ENCODE measurements around the gene ANKRD35. TPM values are rescaled to one million over a fixed set of nuclear protein-coding genes. Genes with fewer than 3 reads are reported as not detected.

ANKRD35 gene
- polyA plus RNA-seq, 4 donors, result 0.61 to 1.8 (median 1.1) TPM; not detected in 1

- H3K4me3 ChIP-seq (ENCODE audit: low read depth in 1 of 3, low read length in 3 of 3), result no peak overlapping the region
- no peak for DNase-seq
- FAIRE-seq, result no peak
- WGBS, 3 donors, result 88 to 93% (median 89%) methylated on average over 2 of the region's 2 CpGs
- no peak overlapping the region for H3K27ac ChIP-seq (ENCODE audit: low read depth in 1 of 3, low read length in 2 of 3)
- H3K27me3 ChIP-seq (ENCODE audit: control insufficient read depth in 3 of 3, insufficient read depth in 3 of 3, low read length in 3 of 3), result peaks cover 0 to 11% (median 0%) of the 10 kb centered on the region in 3 donors
- no peaks in the 10 kb centered on the region for H3K36me3 ChIP-seq (ENCODE audit: control insufficient read depth in 3 of 3, insufficient read depth in 2 of 3, low read depth in 1 of 3, low read length in 3 of 3)
- H3K9me3 ChIP-seq (ENCODE audit: control insufficient read depth in 2 of 2, insufficient read depth in 1 of 2, low read depth in 1 of 2, low read length in 1 of 2), result no peaks in the 10 kb centered on the region
- peaks cover 0 to 5% (median 0%) of the 10 kb centered on the region in 3 donors for H3K4me1 ChIP-seq (ENCODE audit: control insufficient read depth in 3 of 3, insufficient read depth in 2 of 3, low read depth in 1 of 3, low read length in 2 of 3)
These were observed 6.9 kb downstream of the ANKRD35 start for GRCh38 chr1:145878724-145879123.

GRCh38 chr1:145877923-145878486 lies 7.7 kb downstream of the ANKRD35 start:
- DNase-seq (no peak), FAIRE-seq (no peak)
- Histone ChIP-seq H3K36me3 (ENCODE audit: control insufficient read depth in 3 of 3, insufficient read depth in 2 of 3, low read depth in 1 of 3, low read length in 3 of 3) (no peaks in the 10 kb centered on the region), H3K27ac (ENCODE audit: low read depth in 1 of 3, low read length in 2 of 3) (no peak overlapping the region), H3K4me1 (ENCODE audit: control insufficient read depth in 3 of 3, insufficient read depth in 2 of 3, low read depth in 1 of 3, low read length in 2 of 3) (peaks cover 0 to 5% (median 0%) of the 10 kb centered on the region in 3 donors), H3K9me3 (ENCODE audit: control insufficient read depth in 2 of 2, insufficient read depth in 1 of 2, low read depth in 1 of 2, low read length in 1 of 2) (no peaks in the 10 kb centered on the region), H3K4me3 (ENCODE audit: low read depth in 1 of 3, low read length in 3 of 3) (no peak overlapping the region), H3K27me3 (ENCODE audit: control insufficient read depth in 3 of 3, insufficient read depth in 3 of 3, low read length in 3 of 3) (peaks cover 0 to 13% (median 0%) of the 10 kb centered on the region in 3 donors)
- WGBS, 3 donors, result 70 to 81% (median 71%) methylated on average over 7 of the region's 7 CpGs

- H3K4me1 ChIP-seq (ENCODE audit: control insufficient read depth in 3 of 3, insufficient read depth in 2 of 3, low read depth in 1 of 3, low read length in 2 of 3), result peaks cover 0 to 5% (median 0%) of the 10 kb centered on the region in 3 donors
These were observed 11.0 kb downstream of the ANKRD35 start for GRCh38 chr1:145874646-145875045.

GRCh38 chr1:145871994-145872924 lies 13.4 kb downstream of the ANKRD35 start:
- Histone ChIP-seq H3K36me3 (ENCODE audit: control insufficient read depth in 3 of 3, insufficient read depth in 2 of 3, low read depth in 1 of 3, low read length in 3 of 3) (no peaks in the 10 kb centered on the region), H3K27ac (ENCODE audit: low read depth in 1 of 3, low read length in 2 of 3) (peak overlapping the region in 2 of 3 donors; percentile 71 to 73), H3K9me3 (ENCODE audit: control insufficient read depth in 2 of 2, insufficient read depth in 1 of 2, low read depth in 1 of 2, low read length in 1 of 2) (no peaks in the 10 kb centered on the region), H3K4me3 (ENCODE audit: low read depth in 1 of 3, low read length in 3 of 3) (peak overlapping the region in 2 of 3 donors; percentile 39 to 41), H3K4me1 (ENCODE audit: control insufficient read depth in 3 of 3, insufficient read depth in 2 of 3, low read depth in 1 of 3, low read length in 2 of 3) (no peaks in the 10 kb centered on the region), H3K27me3 (ENCODE audit: control insufficient read depth in 3 of 3, insufficient read depth in 3 of 3, low read length in 3 of 3) (peaks cover 0 to 38% (median 0%) of the 10 kb centered on the region in 3 donors)
- DNase-seq (peak; percentile 33 to 51), FAIRE-seq (no peak)
- 26 to 37% (median 36%) methylated on average over 47 of the region's 47 CpGs for WGBS, 3 donors

More at GRCh38 chr1:145874646-145875045, 11.0 kb downstream of the ANKRD35 start:
- no peaks in the 10 kb centered on the region for H3K36me3 ChIP-seq (ENCODE audit: control insufficient read depth in 3 of 3, insufficient read depth in 2 of 3, low read depth in 1 of 3, low read length in 3 of 3)
- DNase-seq (no peak), FAIRE-seq (no peak)
- no peaks in the 10 kb centered on the region for H3K9me3 ChIP-seq (ENCODE audit: control insufficient read depth in 2 of 2, insufficient read depth in 1 of 2, low read depth in 1 of 2, low read length in 1 of 2)
- H3K27ac ChIP-seq (ENCODE audit: low read depth in 1 of 3, low read length in 2 of 3), result no peak overlapping the region
- WGBS, 3 donors, result 91 to 95% (median 95%) methylated on average over 12 of the region's 12 CpGs
- no peak overlapping the region for H3K4me3 ChIP-seq (ENCODE audit: low read depth in 1 of 3, low read length in 3 of 3)
- H3K27me3 ChIP-seq (ENCODE audit: control insufficient read depth in 3 of 3, insufficient read depth in 3 of 3, low read length in 3 of 3), result peaks cover 0 to 31% (median 0%) of the 10 kb centered on the region in 3 donors

- Histone ChIP-seq H3K4me3 (ENCODE audit: low read depth in 1 of 3, low read length in 3 of 3) (no peak overlapping the region), H3K9me3 (ENCODE audit: control insufficient read depth in 2 of 2, insufficient read depth in 1 of 2, low read depth in 1 of 2, low read length in 1 of 2) (no peaks in the 10 kb centered on the region), H3K27ac (ENCODE audit: low read depth in 1 of 3, low read length in 2 of 3) (no peak overlapping the region), H3K4me1 (ENCODE audit: control insufficient read depth in 3 of 3, insufficient read depth in 2 of 3, low read depth in 1 of 3, low read length in 2 of 3) (no peaks in the 10 kb centered on the region), H3K36me3 (ENCODE audit: control insufficient read depth in 3 of 3, insufficient read depth in 2 of 3, low read depth in 1 of 3, low read length in 3 of 3) (no peaks in the 10 kb centered on the region), H3K27me3 (ENCODE audit: control insufficient read depth in 3 of 3, insufficient read depth in 3 of 3, low read length in 3 of 3) (peaks cover 0 to 31% (median 0%) of the 10 kb centered on the region in 3 donors)
- DNase-seq (no peak), FAIRE-seq (no peak)
- WGBS, 3 donors, result 77 to 83% (median 79%) methylated on average over 4 of the region's 4 CpGs
These were observed 17.4 kb downstream of the ANKRD35 start for GRCh38 chr1:145868232-145868631.

GRCh38 chr1:145863282-145864018 lies 22.2 kb downstream of the ANKRD35 start:
- Histone ChIP-seq H3K9me3 (ENCODE audit: control insufficient read depth in 2 of 2, insufficient read depth in 1 of 2, low read depth in 1 of 2, low read length in 1 of 2) (no peaks in the 10 kb centered on the region), H3K27me3 (ENCODE audit: control insufficient read depth in 3 of 3, insufficient read depth in 3 of 3, low read length in 3 of 3) (peaks cover 0 to 10% (median 0%) of the 10 kb centered on the region in 3 donors), H3K27ac (ENCODE audit: low read depth in 1 of 3, low read length in 2 of 3) (no peak overlapping the region), H3K4me3 (ENCODE audit: low read depth in 1 of 3, low read length in 3 of 3) (no peak overlapping the region), H3K4me1 (ENCODE audit: control insufficient read depth in 3 of 3, insufficient read depth in 2 of 3, low read depth in 1 of 3, low read length in 2 of 3) (peaks cover 0 to 5% (median 3%) of the 10 kb centered on the region in 3 donors), H3K36me3 (ENCODE audit: control insufficient read depth in 3 of 3, insufficient read depth in 2 of 3, low read depth in 1 of 3, low read length in 3 of 3) (no peaks in the 10 kb centered on the region)
- 75 to 80% (median 77%) methylated on average over 5 of the region's 5 CpGs for WGBS, 3 donors
- DNase-seq (no peak), FAIRE-seq (no peak)

- Histone ChIP-seq H3K36me3 (ENCODE audit: control insufficient read depth in 3 of 3, insufficient read depth in 2 of 3, low read depth in 1 of 3, low read length in 3 of 3) (peaks cover 0 to 22% (median 0%) of the 10 kb centered on the region in 3 donors), H3K4me3 (ENCODE audit: low read depth in 1 of 3, low read length in 3 of 3) (peak overlapping the region; percentile 84), H3K27ac (ENCODE audit: low read depth in 1 of 3, low read length in 2 of 3) (peak overlapping the region in 2 of 3 donors; percentile 86 to 89), H3K9me3 (ENCODE audit: control insufficient read depth in 2 of 2, insufficient read depth in 1 of 2, low read depth in 1 of 2, low read length in 1 of 2) (no peaks in the 10 kb centered on the region), H3K4me1 (ENCODE audit: control insufficient read depth in 3 of 3, insufficient read depth in 2 of 3, low read depth in 1 of 3, low read length in 2 of 3) (peaks cover 2 to 9% (median 6%) of the 10 kb centered on the region in 3 donors), H3K27me3 (ENCODE audit: control insufficient read depth in 3 of 3, insufficient read depth in 3 of 3, low read length in 3 of 3) (no peaks in the 10 kb centered on the region)
- FAIRE-seq (no peak), DNase-seq (peak; percentile 83 to 92)
- 0 to 1% (median 0%) methylated on average over 28 to 41 of the region's 41 CpGs for whole genome bisulfite sequencing, 3 donors
These were observed 26.1 kb downstream of the ANKRD35 start for GRCh38 chr1:145859491-145860023.
